Activated CD8-positive, alpha-beta T cell treated with anti-CD3 and anti-CD28 coated beads for 36 hours (primary cell): Measurements from ENCODE around the gene AKR1B1. TPM values are rescaled to one million over a fixed set of nuclear protein-coding genes. Genes with fewer than 3 reads are reported as not detected.

Experiments used
- ATAC-seq: fragments of 200-7000 bp; cut with Tn5 transposase; one replicate; pipeline ENCODE4 v1.10.0; 2021; ENCODE audit warnings: mild to moderate bottlenecking, moderate library complexity
- CTCF ChIA-PET: fragments of 350-600 bp; sonication (Branson Sonifier 250); formaldehyde crosslinking; loops from one replicate; lab custom pipeline; 2021; ENCODE audit warnings: antibody characterized with exemption; lab: Charles Lee
- POLR2A ChIA-PET: fragments of 350-600 bp; sonication (Branson Sonifier 250); formaldehyde crosslinking; loops from one replicate; lab custom pipeline; 2021; ENCODE audit warnings: antibody characterized with exemption; lab: Charles Lee
- DNase-seq: peaks from one replicate; pipeline ENCODE4 v3.0.0-alpha.2; 2020
- H3K27ac Mint-ChIP-seq: one replicate; pipeline ENCODE4 v1.8.0; 2021; ENCODE audit warnings: mild to moderate bottlenecking, mixed read lengths
- H3K27me3 Mint-ChIP-seq: one replicate; pipeline ENCODE4 v1.8.0; 2021; ENCODE audit warnings: mixed read lengths
- H3K36me3 Mint-ChIP-seq: one replicate; pipeline ENCODE4 v1.8.0; 2021; ENCODE audit warnings: low read depth, mixed read lengths
- H3K4me1 Mint-ChIP-seq: one replicate; pipeline ENCODE4 v1.8.0; 2021; ENCODE audit warnings: low read depth, mixed read lengths
- H3K4me3 Mint-ChIP-seq: one replicate; pipeline ENCODE4 v1.8.0; 2021; ENCODE audit warnings: mild to moderate bottlenecking, moderate library complexity, mixed read lengths
- H3K9me3 Mint-ChIP-seq: one replicate; pipeline ENCODE4 v1.8.0; 2021; ENCODE audit warnings: mixed read lengths
- intact Hi-C: fragments of 100-400 bp; cut with micrococcal nuclease; formaldehyde crosslinking; loops from one replicate; pipeline ENCODE4 v1.10.0; 2022
- total RNA-seq, 2 experiments: library from RNA; stranded (reverse); gene quantifications; one replicate each; pipeline ENCODE4 v1.2.3, GENCODE V29; 2021
- TF ChIP-seq, protein P1 (sequence below): fragments of 200-600 bp; IDR thresholded peaks from one replicate; pipeline ENCODE4 v1.8.0; 2022; ENCODE audit warnings: antibody characterized with exemption, mild to moderate bottlenecking

AKR1B1 gene
- total RNA-seq, 2 experiments from 2014 or later = 106 to 108 TPM

DNA sequence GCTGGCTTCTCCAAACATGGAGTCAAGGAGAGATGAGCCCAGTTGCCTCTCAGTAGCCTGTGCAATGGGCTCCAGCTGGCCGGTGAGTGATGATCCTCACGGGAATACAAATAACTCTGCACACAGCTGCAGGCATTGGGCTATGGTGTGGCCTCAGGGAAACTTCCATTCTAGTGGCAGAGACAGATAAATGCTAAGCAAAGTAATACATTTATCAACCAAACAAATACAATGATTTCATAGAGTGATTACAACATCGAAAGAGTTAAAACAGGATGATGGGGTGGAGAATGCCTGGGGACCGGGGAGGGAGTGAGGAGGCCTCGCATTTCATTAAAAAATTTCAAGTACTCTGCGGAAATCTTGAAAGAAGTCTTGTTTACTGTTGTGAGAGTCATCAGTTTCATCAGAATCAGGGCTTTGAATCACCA, 15.0 kb upstream of the AKR1B1 start:
- intact Hi-C loops = no loop called here
- no peak overlapping the region for H3K4me3 Mint-ChIP-seq
- H3K4me1 Mint-ChIP-seq = no peaks in the 10 kb centered on the region
- no peaks in the 10 kb centered on the region for H3K9me3 Mint-ChIP-seq
- POLR2A ChIA-PET = no interaction called here
- H3K27me3 Mint-ChIP-seq = no peaks in the 10 kb centered on the region
- ATAC-seq (no peak), DNase-seq (no peak)
- CTCF ChIA-PET = interaction anchor here (0.8 to 1.5 kb wide), 4 partner anchors 9 to 40 kb away, joined by 3 to 5 read pairs (median 3); no protein-coding TSS in a partner anchor
- H3K36me3 Mint-ChIP-seq = no peaks in the 10 kb centered on the region
- TF ChIP-seq, protein P1, sequence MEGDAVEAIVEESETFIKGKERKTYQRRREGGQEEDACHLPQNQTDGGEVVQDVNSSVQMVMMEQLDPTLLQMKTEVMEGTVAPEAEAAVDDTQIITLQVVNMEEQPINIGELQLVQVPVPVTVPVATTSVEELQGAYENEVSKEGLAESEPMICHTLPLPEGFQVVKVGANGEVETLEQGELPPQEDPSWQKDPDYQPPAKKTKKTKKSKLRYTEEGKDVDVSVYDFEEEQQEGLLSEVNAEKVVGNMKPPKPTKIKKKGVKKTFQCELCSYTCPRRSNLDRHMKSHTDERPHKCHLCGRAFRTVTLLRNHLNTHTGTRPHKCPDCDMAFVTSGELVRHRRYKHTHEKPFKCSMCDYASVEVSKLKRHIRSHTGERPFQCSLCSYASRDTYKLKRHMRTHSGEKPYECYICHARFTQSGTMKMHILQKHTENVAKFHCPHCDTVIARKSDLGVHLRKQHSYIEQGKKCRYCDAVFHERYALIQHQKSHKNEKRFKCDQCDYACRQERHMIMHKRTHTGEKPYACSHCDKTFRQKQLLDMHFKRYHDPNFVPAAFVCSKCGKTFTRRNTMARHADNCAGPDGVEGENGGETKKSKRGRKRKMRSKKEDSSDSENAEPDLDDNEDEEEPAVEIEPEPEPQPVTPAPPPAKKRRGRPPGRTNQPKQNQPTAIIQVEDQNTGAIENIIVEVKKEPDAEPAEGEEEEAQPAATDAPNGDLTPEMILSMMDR = no peak
- no peak overlapping the region for H3K27ac Mint-ChIP-seq

DNA sequence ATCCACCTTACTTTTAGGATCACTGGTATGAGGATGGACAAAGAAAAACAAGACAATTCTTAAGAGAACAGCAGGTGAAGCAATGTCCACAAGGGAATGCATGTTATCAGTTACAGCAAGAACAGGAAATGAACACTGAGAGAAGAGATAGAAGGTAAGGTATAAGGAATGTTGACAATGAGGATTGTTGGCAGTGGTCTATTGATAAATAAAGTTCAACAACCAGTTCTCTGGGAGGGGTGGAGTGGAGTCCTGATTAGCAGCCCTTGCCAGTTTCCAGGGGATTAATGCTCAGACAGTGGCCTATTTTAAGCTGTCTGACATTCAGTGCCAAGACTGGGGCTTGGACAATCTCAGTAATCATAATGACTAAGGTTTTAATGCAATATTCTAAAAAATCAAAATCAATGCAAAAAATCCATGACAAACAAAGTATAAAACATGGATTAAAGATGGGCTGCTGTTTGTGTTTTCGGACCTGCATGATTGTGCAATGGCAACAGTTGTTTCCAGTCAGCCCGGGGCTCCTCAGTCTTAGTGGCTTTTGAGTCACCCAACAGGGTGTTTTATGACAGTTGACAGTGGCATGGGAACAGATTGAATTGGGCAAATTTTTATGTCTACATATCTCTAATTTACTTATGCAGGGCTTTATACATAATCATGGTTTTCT, 13.8 kb upstream of the AKR1B1 start:
- H3K4me3 Mint-ChIP-seq = no peak overlapping the region

DNA sequence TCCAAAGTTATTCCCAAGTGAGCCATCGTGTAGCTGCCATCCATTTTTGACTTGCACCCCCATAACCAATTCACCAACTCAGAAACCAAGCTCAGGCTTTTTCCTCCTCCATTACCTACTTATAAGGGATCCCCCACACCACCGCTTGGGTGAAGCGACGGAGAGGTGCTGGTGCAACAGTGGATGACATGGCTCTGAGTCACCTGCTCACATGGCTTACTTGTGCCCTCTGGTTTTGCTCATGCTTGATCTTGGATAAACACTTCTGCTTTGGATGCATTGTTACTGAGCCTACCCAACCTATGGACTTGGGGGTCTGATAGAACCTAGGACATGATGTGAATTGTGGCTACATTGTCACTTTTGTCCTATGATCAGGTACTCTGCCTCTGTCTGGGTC, 12.0 kb upstream of the AKR1B1 start:
- no peaks in the 10 kb centered on the region for H3K36me3 Mint-ChIP-seq
- no peaks in the 10 kb centered on the region for H3K27me3 Mint-ChIP-seq
- DNase-seq (no peak), ATAC-seq (no peak)
- H3K9me3 Mint-ChIP-seq = no peaks in the 10 kb centered on the region
- H3K27ac Mint-ChIP-seq = no peak overlapping the region
- ChIA-PET POLR2A (no interaction called here), CTCF (interaction anchor here (1.6 to 1.7 kb wide), 2 partner anchors 9 to 14 kb away, joined by 4 to 5 read pairs; no protein-coding TSS in a partner anchor)
- intact Hi-C loops = no loop called here
- H3K4me1 Mint-ChIP-seq = no peaks in the 10 kb centered on the region
- no peak overlapping the region for H3K4me3 Mint-ChIP-seq
- TF ChIP-seq, protein P1 = no peak

More for the DNA sequence above, 13.8 kb upstream of the AKR1B1 start:
- CTCF ChIA-PET = no interaction called here
- Mint-ChIP-seq H3K36me3 (no peaks in the 10 kb centered on the region), H3K27ac (no peak overlapping the region), H3K27me3 (no peaks in the 10 kb centered on the region), H3K4me1 (no peaks in the 10 kb centered on the region), H3K9me3 (no peaks in the 10 kb centered on the region)
- DNase-seq (no peak), ATAC-seq (no peak)
- TF ChIP-seq, protein P1 = no peak
- intact Hi-C loops = no loop called here
- POLR2A ChIA-PET = no interaction called here

DNA sequence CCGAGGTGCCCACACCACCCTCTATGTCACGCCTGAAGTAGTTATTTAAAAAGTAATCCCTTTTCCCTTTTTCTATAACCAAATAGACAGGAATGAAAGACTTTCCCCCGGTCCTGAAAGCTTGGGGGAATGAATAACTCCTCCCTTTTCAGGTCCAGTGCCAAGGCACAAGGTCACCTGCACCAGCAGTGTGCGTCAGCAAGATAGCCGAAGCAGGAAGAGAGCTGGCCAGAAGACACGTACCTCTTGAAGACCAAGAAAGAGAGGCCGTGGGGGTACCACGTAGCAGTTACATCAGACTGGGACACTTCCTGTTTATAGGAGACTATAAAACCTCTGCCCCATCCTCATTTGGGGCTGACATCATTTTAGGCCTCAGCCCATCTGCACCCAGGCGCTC, 10.7 kb upstream of the AKR1B1 start:
- TF ChIP-seq, protein P1 = no peak
- ChIA-PET CTCF (interaction anchor here (1.4 to 1.6 kb wide), 2 partner anchors 8 to 12 kb away, joined by 3 to 5 read pairs; no protein-coding TSS in a partner anchor), POLR2A (no interaction called here)
- DNase-seq = no peak
- H3K36me3 Mint-ChIP-seq = peaks cover under 1% of the 10 kb centered on the region
- intact Hi-C loops = no loop called here
- no peaks in the 10 kb centered on the region for H3K4me1 Mint-ChIP-seq
- no peak overlapping the region for H3K4me3 Mint-ChIP-seq
- H3K9me3 Mint-ChIP-seq = peaks cover 6% of the 10 kb centered on the region
- H3K27ac Mint-ChIP-seq = no peak overlapping the region
- ATAC-seq = no peak
- H3K27me3 Mint-ChIP-seq = no peaks in the 10 kb centered on the region

DNA sequence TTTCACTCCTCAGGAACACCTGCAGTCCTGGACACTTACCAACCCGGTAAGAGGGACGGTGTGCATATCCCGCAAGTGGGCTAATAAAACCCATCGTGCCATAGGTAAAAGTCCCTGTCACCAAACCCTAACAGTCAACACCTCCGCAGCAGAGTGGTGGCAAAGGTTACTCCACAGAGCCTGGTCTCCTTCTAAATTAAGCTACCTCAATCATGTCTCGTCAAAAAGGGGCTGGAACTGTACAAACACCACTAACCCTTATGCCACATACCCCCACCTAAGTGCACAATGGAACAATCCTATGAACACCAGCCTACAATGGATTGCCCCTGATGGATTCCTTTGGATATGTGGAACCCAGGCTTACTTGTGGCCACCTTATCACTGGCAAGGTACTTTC, 9.6 kb upstream of the AKR1B1 start:
- Mint-ChIP-seq H3K27ac (no peak overlapping the region), H3K4me1 (no peaks in the 10 kb centered on the region), H3K36me3 (peaks cover 5% of the 10 kb centered on the region), H3K9me3 (peaks cover 12% of the 10 kb centered on the region), H3K27me3 (no peaks in the 10 kb centered on the region), H3K4me3 (no peak overlapping the region)
- ChIA-PET CTCF (no interaction called here), POLR2A (no interaction called here)
- ATAC-seq (no peak), DNase-seq (no peak)
- TF ChIP-seq, protein P1 = no peak
- intact Hi-C loops = no loop called here
